Cardiac fibroblast (primary cell): ENCODE data around the gene SCGB2B2.
"Not testable (repeated sequence)": the region's sequence is repeated elsewhere in the genome, so short reads cannot be mapped to it uniquely, and the experiment has no call there.

Experiments used
- DNase-seq, 2 donors: peaks; one replicate each; pipeline versions ENCODE4 v3.0.0 to v3.0.0-alpha.2; 2010; ENCODE audit warnings: low read depth in 2 of 2
- H3K4me3 ChIP-seq, 2 donors: replicated peaks in 1 of 2; 1 replicate in 1 of 2; 2 replicates in 1 of 2; pipeline ENCODE4 v1.5.1; 2011; ENCODE audit warnings: low read depth in 2 of 2, low read length in 2 of 2, mild to moderate bottlenecking in 2 of 2, moderate library complexity in 1 of 2
- TF ChIP-seq, protein P1 (sequence below): IDR thresholded peaks from one replicate; pipeline ENCODE4 v1.5.1; 2011; ENCODE audit warnings: low read depth, mild to moderate bottlenecking, low read length, inconsistent platforms

SCGB2B2 gene

GRCh38 chr19:34711890-34712289, 34.9 kb upstream of the SCGB2B2 start:
- DNase-seq: no peak
- no peak overlapping the region for H3K4me3 ChIP-seq
- TF ChIP-seq, protein P1, sequence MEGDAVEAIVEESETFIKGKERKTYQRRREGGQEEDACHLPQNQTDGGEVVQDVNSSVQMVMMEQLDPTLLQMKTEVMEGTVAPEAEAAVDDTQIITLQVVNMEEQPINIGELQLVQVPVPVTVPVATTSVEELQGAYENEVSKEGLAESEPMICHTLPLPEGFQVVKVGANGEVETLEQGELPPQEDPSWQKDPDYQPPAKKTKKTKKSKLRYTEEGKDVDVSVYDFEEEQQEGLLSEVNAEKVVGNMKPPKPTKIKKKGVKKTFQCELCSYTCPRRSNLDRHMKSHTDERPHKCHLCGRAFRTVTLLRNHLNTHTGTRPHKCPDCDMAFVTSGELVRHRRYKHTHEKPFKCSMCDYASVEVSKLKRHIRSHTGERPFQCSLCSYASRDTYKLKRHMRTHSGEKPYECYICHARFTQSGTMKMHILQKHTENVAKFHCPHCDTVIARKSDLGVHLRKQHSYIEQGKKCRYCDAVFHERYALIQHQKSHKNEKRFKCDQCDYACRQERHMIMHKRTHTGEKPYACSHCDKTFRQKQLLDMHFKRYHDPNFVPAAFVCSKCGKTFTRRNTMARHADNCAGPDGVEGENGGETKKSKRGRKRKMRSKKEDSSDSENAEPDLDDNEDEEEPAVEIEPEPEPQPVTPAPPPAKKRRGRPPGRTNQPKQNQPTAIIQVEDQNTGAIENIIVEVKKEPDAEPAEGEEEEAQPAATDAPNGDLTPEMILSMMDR: no peak

- TF ChIP-seq, protein P1: no peak
- DNase-seq: no peak
- no peak overlapping the region for H3K4me3 ChIP-seq
These were observed 30.7 kb upstream of the SCGB2B2 start for GRCh38 chr19:34707661-34708060.

- DNase-seq: no peak
- TF ChIP-seq, protein P1: no peak
- H3K4me3 ChIP-seq: no peak overlapping the region
These were observed 15.6 kb upstream of the SCGB2B2 start for GRCh38 chr19:34692549-34692948.

DNA sequence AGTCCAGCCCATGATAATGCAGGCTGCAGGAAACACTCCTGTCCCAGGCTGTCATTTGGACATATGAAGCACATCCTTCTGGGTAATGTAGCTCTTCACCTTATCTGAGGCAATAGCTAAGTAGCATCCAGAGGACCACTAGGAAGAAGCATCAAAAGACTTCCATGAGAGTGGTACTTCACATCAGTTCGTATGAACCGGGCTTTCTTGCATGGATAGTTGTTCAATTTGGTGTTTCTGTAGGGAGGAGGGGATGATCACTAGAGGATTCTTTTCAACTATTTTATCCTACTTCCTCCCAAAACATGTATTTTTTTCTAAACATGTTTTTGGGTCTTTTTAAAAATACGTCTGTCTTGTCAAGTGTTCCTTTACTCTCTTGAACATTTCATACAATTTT, 13.4 kb upstream of the SCGB2B2 start:
- H3K4me3 ChIP-seq: no peak overlapping the region
- TF ChIP-seq, protein P1: no peak
- DNase-seq: no peak

GRCh38 chr19:34688592-34688991, 11.6 kb upstream of the SCGB2B2 start:
- no peak for DNase-seq
- TF ChIP-seq, protein P1: no peak
- H3K4me3 ChIP-seq: no peak overlapping the region

DNA sequence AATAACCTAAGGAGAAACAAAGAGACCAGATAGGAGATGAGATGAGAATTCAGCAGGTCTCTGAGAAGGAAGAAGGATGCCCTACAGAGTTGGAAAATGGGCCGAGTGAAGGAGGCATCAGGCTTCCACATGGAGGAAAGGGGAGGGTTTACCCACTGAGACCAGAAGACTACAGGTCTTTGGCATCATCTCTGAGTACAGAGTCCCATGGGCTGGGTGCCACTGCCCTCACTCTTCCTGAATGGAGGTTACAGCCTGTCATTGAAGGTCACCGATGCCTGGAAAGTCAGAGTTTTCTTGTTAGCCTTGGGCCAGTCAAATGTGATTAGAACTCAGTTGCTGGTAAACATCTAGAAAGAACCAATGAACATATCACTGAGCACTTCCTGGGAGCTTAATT, 10.4 kb upstream of the SCGB2B2 start:
- no peak for DNase-seq
- TF ChIP-seq, protein P1: no peak
- H3K4me3 ChIP-seq: no peak overlapping the region

GRCh38 chr19:34686455-34686854, 9.5 kb upstream of the SCGB2B2 start:
- TF ChIP-seq, protein P1: no peak
- no peak overlapping the region for H3K4me3 ChIP-seq
- DNase-seq: no peak

DNA sequence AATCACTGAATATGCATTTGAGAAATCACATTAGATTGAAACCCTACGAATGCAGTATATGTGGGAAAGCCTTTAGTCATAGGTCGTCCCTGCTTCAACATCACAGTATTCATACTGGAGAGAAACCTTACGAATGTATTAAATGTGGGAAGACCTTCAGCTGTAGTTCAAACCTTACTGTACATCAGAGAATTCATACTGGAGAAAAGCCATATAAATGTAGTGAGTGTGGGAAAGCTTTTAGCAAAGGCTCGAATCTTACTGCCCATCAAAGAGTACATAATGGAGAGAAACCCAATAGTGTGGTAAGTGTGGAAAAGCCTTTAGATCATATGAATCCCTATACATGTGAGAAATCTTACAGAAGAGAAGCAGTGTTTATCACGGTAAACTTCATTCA, 8.3 kb upstream of the SCGB2B2 start:
- not testable (repeated sequence) for DNase-seq, H3K4me3 ChIP-seq
